GM18526 (cell line): ENCODE data around the gene EIF3M.

Experiments
- POLR2A ChIP-seq: IDR thresholded peaks from 3 replicates; pipeline ENCODE4 v1.6.1; 2011; ENCODE audit not compliant: insufficient read length; ENCODE audit errors: extremely low read depth

EIF3M gene

GRCh38 chr11:32576456-32576855 lies 7.2 kb upstream of the EIF3M start:
- no peak for TF ChIP-seq POLR2A

DNA sequence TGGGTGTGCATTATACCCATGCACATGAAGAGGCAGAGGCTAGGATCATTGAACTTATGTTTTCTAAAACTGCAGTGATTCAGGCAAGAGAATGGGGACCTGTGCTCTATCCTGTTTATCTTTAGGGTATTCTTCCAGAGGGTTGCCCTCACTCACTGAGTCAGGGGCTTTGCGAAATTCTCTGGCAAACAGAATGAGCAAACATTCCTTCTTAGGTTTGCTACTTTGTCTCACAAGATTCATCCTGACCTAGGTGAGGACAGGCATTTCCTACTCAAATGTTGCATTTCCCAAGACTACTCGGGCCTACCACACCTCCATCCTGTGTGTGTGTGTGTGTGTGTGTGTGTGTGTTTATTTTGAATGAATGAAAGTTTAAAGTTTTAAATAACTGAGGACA lies 2.7 kb upstream of the EIF3M start:
- TF ChIP-seq POLR2A = no peak

- TF ChIP-seq POLR2A = no peak
Observed at GRCh38 chr11:32581556-32581955, 2.1 kb upstream of the EIF3M start.

- TF ChIP-seq POLR2A = no peak
Observed at GRCh38 chr11:32584921-32585320, 1.3 kb downstream of the EIF3M start.

- TF ChIP-seq POLR2A = no peak
Observed at GRCh38 chr11:32586576-32587190, 3.1 kb downstream of the EIF3M start.

DNA sequence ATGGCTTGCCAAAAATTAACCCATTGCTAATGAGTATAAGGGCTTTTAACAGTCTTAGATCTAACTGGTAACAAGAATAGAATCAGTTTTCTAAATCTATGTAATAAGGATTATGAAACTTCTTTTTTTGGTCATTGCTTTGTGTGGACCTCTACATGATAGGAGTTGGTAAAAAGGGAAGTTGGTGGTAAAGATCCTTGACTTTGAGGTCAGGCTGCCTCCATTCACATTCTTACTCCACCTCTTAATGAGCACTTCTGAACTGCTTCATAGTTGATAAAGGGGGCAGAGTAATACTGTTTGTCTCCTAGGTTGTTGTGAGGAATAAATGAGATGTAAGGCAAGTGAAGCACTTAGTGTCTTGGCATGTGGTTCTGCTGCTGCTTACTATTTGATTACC lies 10.6 kb downstream of the EIF3M start:
- no peak for TF ChIP-seq POLR2A

DNA sequence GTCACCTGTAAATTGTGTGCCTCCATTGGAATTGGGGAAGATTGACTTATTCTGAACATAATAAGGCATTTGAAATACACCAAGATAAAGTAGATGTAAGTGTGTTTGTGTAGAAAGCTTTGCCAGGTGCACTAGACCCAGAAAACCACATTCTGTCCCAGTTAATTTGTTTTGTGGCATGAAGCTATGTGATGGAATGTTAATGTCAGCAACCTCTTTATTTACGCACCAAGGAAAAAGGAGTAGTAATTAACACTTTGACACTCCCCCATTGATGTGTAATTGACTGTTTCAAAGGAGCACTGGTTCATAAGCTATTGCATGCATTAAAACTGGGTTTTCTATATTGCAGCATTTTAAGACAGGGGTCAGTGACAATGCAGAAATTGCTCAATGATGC lies 14.3 kb downstream of the EIF3M start:
- no peak for TF ChIP-seq POLR2A

- TF ChIP-seq POLR2A = no peak
Observed at GRCh38 chr11:32602657-32603415, 19.2 kb downstream of the EIF3M start.

- no peak for TF ChIP-seq POLR2A
Observed at GRCh38 chr11:32606220-32606619, 22.6 kb downstream of the EIF3M start.

GRCh38 chr11:32610797-32611352 lies 27.2 kb downstream of the EIF3M start:
- TF ChIP-seq POLR2A = no peak

- no peak for TF ChIP-seq POLR2A
Observed at GRCh38 chr11:32613500-32614151, 30.0 kb downstream of the EIF3M start.

DNA sequence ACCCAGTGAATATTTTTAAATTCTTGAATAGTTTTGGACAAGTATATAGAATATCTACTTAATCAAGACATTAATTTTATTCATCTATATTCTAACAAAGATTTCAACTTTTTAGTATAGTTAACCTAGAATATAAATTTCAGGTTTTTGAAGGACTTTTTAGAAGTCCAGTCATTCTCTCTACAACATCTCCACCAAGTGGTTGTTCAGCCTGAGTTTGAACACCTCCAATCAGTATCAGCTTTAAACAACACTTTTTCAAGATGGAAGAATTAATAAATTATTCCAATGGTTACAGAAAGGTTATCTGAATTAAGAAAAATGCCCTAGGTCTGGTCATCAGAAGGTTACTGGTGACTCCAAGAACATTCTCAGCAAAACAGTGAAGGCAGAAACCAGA lies 31.8 kb downstream of the EIF3M start:
- TF ChIP-seq POLR2A = no peak

DNA sequence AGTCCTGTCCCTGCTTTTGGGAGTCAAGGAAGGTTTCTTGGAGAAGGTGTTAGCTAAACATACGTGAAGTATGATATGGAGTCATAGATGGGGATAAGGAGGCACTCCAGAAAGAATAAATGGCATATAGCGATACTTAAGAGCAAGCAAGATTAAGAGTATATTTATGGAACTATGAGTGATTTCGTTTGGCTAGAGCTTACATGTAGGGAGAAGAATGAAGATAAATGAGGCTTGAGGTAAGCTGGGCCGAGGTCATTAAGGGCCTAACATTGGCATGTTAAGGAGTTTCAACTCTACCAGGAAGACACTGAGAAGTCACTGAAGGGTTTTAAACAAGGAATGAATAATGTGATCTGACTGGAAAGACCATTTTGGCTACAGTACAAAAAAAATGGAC lies 33.3 kb downstream of the EIF3M start:
- no peak for TF ChIP-seq POLR2A

DNA sequence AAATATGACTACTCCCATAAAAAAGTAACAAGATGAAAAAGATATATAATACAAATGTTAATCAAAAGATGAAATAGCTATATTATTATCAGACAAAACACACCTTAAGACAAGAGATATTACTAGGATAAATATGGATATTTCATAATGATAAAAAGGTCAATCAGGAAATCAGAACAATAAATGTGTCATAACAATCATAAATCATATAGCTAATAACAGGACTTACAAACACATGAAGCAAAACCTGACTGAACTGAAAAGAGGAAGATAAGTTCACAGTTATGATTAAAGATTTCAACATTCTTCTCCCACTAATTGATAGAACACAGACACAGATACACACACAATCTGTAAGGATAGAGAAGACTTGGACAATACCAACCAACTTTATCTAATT lies 47.2 kb downstream of the EIF3M start:
- TF ChIP-seq POLR2A = no peak

DNA sequence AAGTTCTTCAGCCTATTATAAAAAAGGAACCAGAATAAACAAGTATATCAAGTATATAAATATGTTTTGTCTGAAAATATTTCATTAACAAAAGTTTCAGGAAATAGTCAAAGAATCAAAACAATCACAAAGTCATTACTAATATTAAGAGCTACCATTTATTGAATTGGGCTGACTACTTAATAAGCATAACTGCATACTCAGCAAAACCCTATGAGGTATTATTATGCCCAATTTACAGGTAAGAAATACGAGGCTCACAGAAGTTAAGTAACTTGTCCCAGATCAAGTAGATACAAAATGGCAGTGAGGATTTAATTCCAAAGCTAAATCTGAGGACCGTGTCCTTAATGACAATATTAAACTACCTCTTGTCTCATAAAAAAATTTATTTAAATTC lies 52.2 kb downstream of the EIF3M start:
- TF ChIP-seq POLR2A = no peak

DNA sequence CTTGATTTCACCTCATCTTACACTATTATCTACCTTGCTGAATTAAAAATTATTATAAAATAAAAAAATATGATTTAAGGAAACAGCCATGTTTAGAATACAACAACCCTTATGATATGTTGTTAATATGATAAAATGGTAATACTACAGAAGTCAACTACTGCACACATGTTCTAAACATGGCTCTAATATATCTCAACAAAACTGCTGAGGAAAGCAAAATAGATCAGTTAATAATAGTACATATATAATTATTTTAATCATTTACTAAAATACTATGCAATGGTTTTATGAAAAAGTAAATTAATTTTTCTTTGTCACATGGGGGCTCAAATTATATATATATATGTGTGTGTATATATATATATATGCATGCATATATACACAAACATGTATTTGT lies 57.7 kb downstream of the EIF3M start:
- TF ChIP-seq POLR2A = no peak
